HG03354 (cell line): Measurements from ENCODE around the gene OR6Y1.

Experiments used
- ATAC-seq: cut with Tn5 transposase; IDR thresholded peaks from one replicate; pipeline ENCODE4 v1.9.1; 2021; ENCODE audit warnings: mild to moderate bottlenecking; ENCODE audit not compliant: unreplicated experiment, poor library complexity, severe bottlenecking

The OR6Y1 gene

DNA sequence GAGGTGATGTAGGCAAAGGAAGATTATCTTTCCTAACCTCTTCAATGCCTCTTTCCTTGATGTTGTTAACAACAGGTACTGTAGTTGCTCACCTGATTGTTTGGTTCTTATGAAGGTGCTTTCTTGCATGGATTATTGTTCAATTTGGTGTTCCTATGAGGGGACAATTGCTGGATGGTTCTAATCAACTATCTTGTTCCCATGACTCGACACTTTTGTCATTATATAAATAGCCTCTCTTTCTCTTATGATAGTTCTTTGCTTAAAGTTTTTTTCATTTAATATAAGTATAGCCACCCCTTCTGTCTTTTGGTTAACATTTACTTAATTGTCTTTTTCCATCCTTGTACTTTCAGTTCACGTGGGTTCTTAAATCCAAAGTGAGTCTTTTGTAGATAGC, 46.7 kb downstream of the OR6Y1 start:
- ATAC-seq = no peak

DNA sequence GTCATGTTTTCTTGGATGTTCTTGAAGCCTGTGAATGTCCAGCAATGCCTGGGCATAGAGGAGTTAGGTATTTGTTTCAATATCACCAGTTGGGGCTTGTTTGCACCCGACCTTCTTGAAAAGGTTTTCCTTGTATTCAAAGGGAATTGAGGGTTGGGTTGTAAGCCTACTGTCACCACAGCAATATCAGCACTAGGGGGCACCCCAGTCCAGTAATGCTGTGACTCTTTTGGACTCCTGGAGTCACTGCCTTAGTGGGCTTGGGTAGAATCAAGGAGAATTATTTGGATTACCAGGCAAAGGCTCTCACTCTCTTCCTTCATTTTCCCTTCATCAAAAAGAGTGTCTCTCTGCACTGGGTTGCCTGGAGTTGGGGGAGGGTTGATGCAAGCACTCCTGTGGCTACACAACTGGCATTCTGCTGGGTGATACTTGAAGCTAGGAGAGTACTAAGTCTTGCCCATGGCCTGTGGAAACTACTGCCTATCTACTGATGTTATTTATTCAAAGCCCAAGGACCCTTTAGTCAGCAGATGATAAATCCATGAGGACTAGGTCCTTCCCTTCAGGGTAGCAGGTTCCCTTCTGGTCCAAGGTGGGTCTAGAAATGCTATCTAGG, 47.7 kb downstream of the OR6Y1 start:
- no peak for ATAC-seq

DNA sequence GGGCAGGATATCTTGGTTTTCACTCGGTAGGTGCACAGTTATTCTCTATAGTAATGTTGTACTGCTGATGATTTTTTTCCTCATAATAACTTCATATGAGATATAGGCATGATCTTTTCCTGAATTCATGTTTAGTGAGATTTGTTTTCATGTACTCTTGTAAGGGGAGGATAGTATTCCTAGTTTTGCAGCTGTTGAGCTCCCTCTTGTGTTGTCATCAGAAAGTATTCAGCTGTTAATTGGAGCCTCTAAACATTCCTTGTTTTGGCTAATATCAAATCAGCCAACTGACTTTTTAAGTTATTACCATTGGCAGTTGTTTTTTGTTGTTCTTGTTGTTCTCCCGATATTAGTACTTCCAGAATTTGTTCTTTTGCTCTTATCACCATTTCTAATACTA, 57.8 kb downstream of the OR6Y1 start:
- no peak for ATAC-seq

DNA sequence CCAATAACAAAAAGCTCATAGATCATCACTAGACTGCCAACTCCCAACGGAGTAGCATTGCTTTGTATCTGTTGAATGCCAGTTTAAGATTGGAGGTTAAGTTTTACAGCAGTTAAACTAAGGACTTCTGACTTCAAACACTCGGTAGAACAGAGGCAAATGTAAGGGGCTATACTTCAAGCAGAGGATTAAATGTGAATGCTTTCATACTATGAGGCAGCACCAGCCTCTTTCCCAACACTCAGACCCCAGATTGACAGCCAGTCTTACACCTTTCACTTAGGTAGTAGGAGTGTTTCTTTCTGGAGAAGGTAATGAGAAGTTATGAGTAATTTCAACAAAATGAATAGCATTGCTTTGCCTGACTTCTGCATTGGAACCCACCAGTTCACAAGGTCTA, 59.4 kb downstream of the OR6Y1 start:
- ATAC-seq = no peak
